Measurements from ENCODE around the gene NUP93. TPM values are rescaled to one million over a fixed set of nuclear protein-coding genes. Genes with fewer than 3 reads are reported as not detected.

Gene NUP93
- total RNA-seq, 1 experiment from 2014 or later: 144 TPM

GRCh38 chr16:56891685-56892084 lies 161.8 kb downstream of the NUP93 start:
- ChIA-PET CTCF (no interaction called here), POLR2A (no interaction called here), RAD21 (ENCODE audit: low non-redundant PET in 1 of 2, low total read pairs in 2 of 2, uncharacterized antibody in 2 of 2, unreplicated experiment in 2 of 2) (no interaction called here)
- BruUV-seq (replicated peaks): no TSS peak
- no peak for ATAC-seq
- no peaks in the 10 kb centered on the region for H3K9me3 ChIP-seq (ENCODE audit: control insufficient read depth in 1 of 2, insufficient read depth in 1 of 2, low read depth in 1 of 2, low read length in 2 of 2)
- H3K4me3 ChIP-seq (replicated peaks in 1 of 2; ENCODE audit: low read depth in 1 of 2, low read length in 2 of 2): no peak overlapping the region
- no peak overlapping the region for H3K27ac ChIP-seq (ENCODE audit: low read depth, low read length)
- intact Hi-C loops (cut with micrococcal nuclease): no loop called here
- H4K20me1 ChIP-seq (ENCODE audit: insufficient read depth): no peaks in the 10 kb centered on the region
- H3K79me2 ChIP-seq (ENCODE audit: insufficient read depth, low read length): no peaks in the 10 kb centered on the region
- H3K4me1 ChIP-seq (ENCODE audit: control insufficient read depth in 1 of 2, insufficient read depth in 2 of 2, low read length in 2 of 2): no peaks in the 10 kb centered on the region; a peak in 1 of 4 replicates
- H3K36me3 ChIP-seq (ENCODE audit: control insufficient read depth in 1 of 2, insufficient read depth in 2 of 2, low read length in 2 of 2): no peaks in the 10 kb centered on the region
- no peak overlapping the region for H2AFZ ChIP-seq (ENCODE audit: low read depth, low read length, poor library complexity, severe bottlenecking)
- no peak for TF ChIP-seq POLR2A (IDR thresholded peaks at IDR 0.05; ENCODE audit: borderline replicate concordance, extremely low read depth, insufficient read depth, insufficient read length)
- TF ChIP-seq ATF3 (IDR thresholded peaks at IDR 0.05): no peak
- no peak for TF ChIP-seq JUND (IDR thresholded peaks at IDR 0.05)
- no peak for TF ChIP-seq SRF (IDR thresholded peaks at IDR 0.05; ENCODE audit: low read depth)
- TF ChIP-seq ZFX (IDR thresholded peaks at IDR 0.05): no peak
- no peaks in the 10 kb centered on the region for H3K9me2 ChIP-seq (ENCODE audit: insufficient read depth)
- DNase-seq (ENCODE audit: low read depth, low spot score): no peak
- H3K9ac ChIP-seq (ENCODE audit: low read length): no peak overlapping the region
- H3K4me2 ChIP-seq (ENCODE audit: low read length): no peak overlapping the region
- H3K27me3 ChIP-seq (ENCODE audit: insufficient read depth, low read length): no peaks in the 10 kb centered on the region

- DNase-seq (ENCODE audit: low read depth, low spot score) (no peak), ATAC-seq (no peak)
- Histone ChIP-seq H3K4me1 (ENCODE audit: control insufficient read depth in 1 of 2, insufficient read depth in 2 of 2, low read length in 2 of 2) (no peaks in the 10 kb centered on the region; a peak in 1 of 4 replicates), H3K4me2 (ENCODE audit: low read length) (no peak overlapping the region), H2AFZ (ENCODE audit: low read depth, low read length, poor library complexity, severe bottlenecking) (no peak overlapping the region), H3K79me2 (ENCODE audit: insufficient read depth, low read length) (no peaks in the 10 kb centered on the region), H3K9ac (ENCODE audit: low read length) (no peak overlapping the region), H3K36me3 (ENCODE audit: control insufficient read depth in 1 of 2, insufficient read depth in 2 of 2, low read length in 2 of 2) (no peaks in the 10 kb centered on the region), H3K27ac (ENCODE audit: low read depth, low read length) (no peak overlapping the region), H4K20me1 (ENCODE audit: insufficient read depth) (no peaks in the 10 kb centered on the region), H3K4me3 (replicated peaks in 1 of 2; ENCODE audit: low read depth in 1 of 2, low read length in 2 of 2) (no peak overlapping the region), H3K9me2 (ENCODE audit: insufficient read depth) (no peaks in the 10 kb centered on the region), H3K9me3 (ENCODE audit: control insufficient read depth in 1 of 2, insufficient read depth in 1 of 2, low read depth in 1 of 2, low read length in 2 of 2) (no peaks in the 10 kb centered on the region), H3K27me3 (ENCODE audit: insufficient read depth, low read length) (no peaks in the 10 kb centered on the region)
- ChIA-PET POLR2A (no interaction called here), CTCF (no interaction called here), RAD21 (ENCODE audit: low non-redundant PET in 1 of 2, low total read pairs in 2 of 2, uncharacterized antibody in 2 of 2, unreplicated experiment in 2 of 2) (no interaction called here)
- intact Hi-C loops (cut with micrococcal nuclease): no loop called here
- BruUV-seq (replicated peaks): no TSS peak
- TF ChIP-seq FOSL1 (IDR thresholded peaks at IDR 0.05; ENCODE audit: low read depth) (no peak), ZBTB33 (IDR thresholded peaks at IDR 0.05; ENCODE audit: extremely low read depth, insufficient replicate concordance, low read length) (no peak), SRF (IDR thresholded peaks at IDR 0.05; ENCODE audit: low read depth) (no peak), EGR1 (IDR thresholded peaks at IDR 0.05; ENCODE audit: low read depth) (no peak), RAD21 (IDR thresholded peaks at IDR 0.05; ENCODE audit: low read depth) (no peak), MAX (IDR thresholded peaks at IDR 0.05) (no peak)
Measured at GRCh38 chr16:56892705-56893104, 162.8 kb downstream of the NUP93 start.

Measured in HCT116 (cell line).